Psoas muscle (tissue), 8 donors: ENCODE data around the gene TJP1. TPM values are rescaled to one million over a fixed set of nuclear protein-coding genes. Genes with fewer than 3 reads are reported as not detected.

Experiments
- ATAC-seq, 4 donors: fragments of 200-7000 bp; cut with Tn5 transposase; one replicate each; pipeline ENCODE4 v1.9.1; 2020; ENCODE audit warnings: moderate library complexity in 3 of 4, mild to moderate bottlenecking in 2 of 4
- DNase-seq, 2 donors: peaks; one replicate each; pipeline ENCODE4 v3.0.0-alpha.2; 2020
- H3K27ac ChIP-seq: fragments of 200-600 bp; one replicate; pipeline ENCODE4 v1.8.0; 2022
- H3K27me3 ChIP-seq, 3 donors: fragments of 200-600 bp in 1 of 3; one replicate each; pipeline versions ENCODE4 v1.6.1 to v1.8.0; 2013 to 2022; ENCODE audit warnings: low read length in 2 of 3, mild to moderate bottlenecking in 2 of 3, moderate library complexity in 1 of 3; ENCODE audit not compliant: insufficient read depth in 3 of 3
- H3K36me3 ChIP-seq, 2 donors: fragments of 200-600 bp in 1 of 2; one replicate each; pipeline versions ENCODE4 v1.6.1 to v1.8.0; 2013 to 2022; ENCODE audit warnings: low read depth in 1 of 2, mild to moderate bottlenecking in 1 of 2, moderate library complexity in 1 of 2; ENCODE audit not compliant: insufficient read depth in 1 of 2
- H3K4me1 ChIP-seq: fragments of 200-600 bp; one replicate; pipeline ENCODE4 v1.8.0; 2022
- H3K4me3 ChIP-seq: fragments of 200-600 bp; one replicate; pipeline ENCODE4 v1.8.0; 2022; ENCODE audit warnings: mild to moderate bottlenecking
- H3K9me3 ChIP-seq: fragments of 200-600 bp; one replicate; pipeline ENCODE4 v1.8.0; 2022
- WGBS, 3 donors: extraction: QIAGEN DNeasy Blood & Tissue Kit; methylation state at CpG; one replicate each; pipeline versions ENCODE4 v1.1.6 to v1.1.7; 2013; 5-methylcytosine and 5-hydroxymethylcytosine counted together
- intact Hi-C, 2 donors: fragments of 100-400 bp; cut with DNase I; formaldehyde crosslinking; loops; one replicate each; pipeline versions ENCODE4 v1.11.0 to v1.14.2; 2022
- polyA plus RNA-seq, 3 donors: library from polyadenylated mRNA; stranded (reverse); fragments of 200-250 nt; gene quantifications; one replicate each; pipeline ENCODE4 v1.2.3, GENCODE V29; 2013
- total RNA-seq, 4 donors: library from RNA; stranded (reverse); fragmentation: NEBNext Ultra II Directional in 2 of 4; extraction: Animal tissue kit (Norgen Biotek cat#: 25700) in 2 of 4; gene quantifications; one replicate each; pipeline versions ENCODE4 v1.2.1 to v1.2.4, GENCODE V29; 2021 to 2023
- TF ChIP-seq, protein P1 (sequence below): fragments of 200-600 bp; IDR thresholded peaks from one replicate; pipeline ENCODE4 v1.8.0; 2022; ENCODE audit warnings: antibody characterized with exemption
- donor health status: healthy with polysubstance abuse.
- donor health status: DM: no; HTN: no; CAD: no; lungs with moderate emphysema.
- donor health status: Bipolar disorder and iron deficiency.
- donor health status: healthy.
- donor health status: DM: yes; HTN: yes; CAD: no.
- donor health status: DM: no; HTN: no; CAD: no.
- donor health status: DM: no; HTN: no; CAD: no.
- donor health status: DM: yes; HTN: yes; CAD: no.

The TJP1 gene
- total and polyA plus RNA-seq, 7 donors, result 8.6 to 49.9 (median 32.6) TPM

DNA sequence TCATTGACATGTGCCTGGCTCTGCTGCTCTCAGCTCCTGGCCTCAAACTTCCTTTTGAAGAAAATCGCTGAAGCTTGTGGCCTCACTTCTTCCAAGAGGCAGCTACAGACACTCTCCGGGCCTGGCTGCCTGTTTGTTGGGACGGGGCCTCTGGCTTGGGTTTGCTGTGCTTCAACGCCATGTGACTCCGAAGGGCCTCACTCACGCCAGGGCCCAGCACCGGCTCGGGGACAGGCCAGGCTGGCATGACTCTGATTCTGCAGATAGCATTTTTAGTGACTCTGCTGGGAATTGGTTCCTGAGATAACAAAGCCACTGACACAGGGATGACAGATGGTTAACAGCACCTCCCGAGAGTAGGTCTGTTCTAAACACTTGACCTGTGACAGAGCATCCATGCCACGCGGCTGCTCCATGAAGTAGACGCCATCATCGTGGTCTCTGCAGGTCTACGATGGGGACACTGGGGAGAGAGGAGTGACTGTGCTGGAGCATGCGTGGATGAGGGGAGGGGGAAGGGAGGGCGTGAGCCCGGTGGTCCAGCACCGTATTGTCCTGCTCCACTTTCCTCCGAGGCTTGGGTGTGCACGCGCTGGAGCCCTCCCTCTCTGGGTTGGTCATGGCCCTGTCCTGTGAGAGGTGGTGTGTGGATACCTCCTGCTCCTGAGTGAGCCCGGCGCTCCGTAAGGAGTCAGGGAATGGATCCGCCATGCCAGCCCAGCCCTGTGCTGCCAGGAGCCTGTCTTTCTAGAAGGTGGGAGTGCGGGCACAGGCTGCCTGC lies 133.6 kb downstream of the TJP1 start:
- H3K4me3 ChIP-seq, result no peak overlapping the region
- no peak overlapping the region for H3K27ac ChIP-seq
- H3K4me1 ChIP-seq, result no peaks in the 10 kb centered on the region
- intact Hi-C loops, result no loop called here
- no peaks in the 10 kb centered on the region for H3K36me3 ChIP-seq
- TF ChIP-seq, protein P1, sequence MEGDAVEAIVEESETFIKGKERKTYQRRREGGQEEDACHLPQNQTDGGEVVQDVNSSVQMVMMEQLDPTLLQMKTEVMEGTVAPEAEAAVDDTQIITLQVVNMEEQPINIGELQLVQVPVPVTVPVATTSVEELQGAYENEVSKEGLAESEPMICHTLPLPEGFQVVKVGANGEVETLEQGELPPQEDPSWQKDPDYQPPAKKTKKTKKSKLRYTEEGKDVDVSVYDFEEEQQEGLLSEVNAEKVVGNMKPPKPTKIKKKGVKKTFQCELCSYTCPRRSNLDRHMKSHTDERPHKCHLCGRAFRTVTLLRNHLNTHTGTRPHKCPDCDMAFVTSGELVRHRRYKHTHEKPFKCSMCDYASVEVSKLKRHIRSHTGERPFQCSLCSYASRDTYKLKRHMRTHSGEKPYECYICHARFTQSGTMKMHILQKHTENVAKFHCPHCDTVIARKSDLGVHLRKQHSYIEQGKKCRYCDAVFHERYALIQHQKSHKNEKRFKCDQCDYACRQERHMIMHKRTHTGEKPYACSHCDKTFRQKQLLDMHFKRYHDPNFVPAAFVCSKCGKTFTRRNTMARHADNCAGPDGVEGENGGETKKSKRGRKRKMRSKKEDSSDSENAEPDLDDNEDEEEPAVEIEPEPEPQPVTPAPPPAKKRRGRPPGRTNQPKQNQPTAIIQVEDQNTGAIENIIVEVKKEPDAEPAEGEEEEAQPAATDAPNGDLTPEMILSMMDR, result no peak
- H3K27me3 ChIP-seq, result no peaks in the 10 kb centered on the region
- 80 to 87% (median 85%) methylated on average over 24 to 26 of the region's 26 CpGs for whole genome bisulfite sequencing, 3 donors
- peaks cover 2% of the 10 kb centered on the region for H3K9me3 ChIP-seq
- ATAC-seq, result no peak
- no peak for DNase-seq

DNA sequence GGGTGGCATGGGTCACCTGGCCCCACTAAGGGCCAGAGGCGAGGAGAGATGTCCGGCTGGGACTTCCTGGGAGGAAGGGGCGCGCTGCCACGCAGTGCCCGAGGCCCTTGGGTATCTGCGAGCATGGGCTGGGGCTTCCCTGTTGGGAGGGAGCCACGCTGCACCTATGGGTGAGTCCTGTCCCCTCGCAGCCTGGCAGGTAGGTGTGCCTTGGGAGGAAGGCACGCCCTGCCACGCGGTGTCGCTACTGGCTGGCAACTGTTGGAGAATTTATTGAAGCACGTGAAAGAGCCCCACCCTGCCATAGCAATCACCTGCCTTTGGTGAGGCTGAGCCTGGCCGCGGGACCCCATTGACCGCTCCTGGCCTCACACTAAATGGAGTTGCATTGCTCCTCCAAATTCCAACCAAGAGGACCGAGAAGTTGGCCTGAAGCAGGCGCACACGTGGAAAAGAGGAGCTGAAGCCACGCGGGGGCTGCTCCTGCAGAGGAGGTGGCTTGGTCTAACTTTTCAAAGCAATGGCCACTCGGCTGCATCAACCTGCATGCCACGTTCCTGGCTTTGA lies 134.2 kb downstream of the TJP1 start:
- Histone ChIP-seq H3K4me3 (no peak overlapping the region), H3K36me3 (no peaks in the 10 kb centered on the region), H3K27me3 (no peaks in the 10 kb centered on the region), H3K4me1 (no peaks in the 10 kb centered on the region), H3K27ac (no peak overlapping the region), H3K9me3 (no peaks in the 10 kb centered on the region)
- 78 to 85% (median 85%) methylated on average over 24 of the region's 24 CpGs for WGBS, 3 donors
- intact Hi-C loops, result no loop called here
- ATAC-seq, result no peak
- no peak for DNase-seq
- TF ChIP-seq, protein P1, result no peak

DNA sequence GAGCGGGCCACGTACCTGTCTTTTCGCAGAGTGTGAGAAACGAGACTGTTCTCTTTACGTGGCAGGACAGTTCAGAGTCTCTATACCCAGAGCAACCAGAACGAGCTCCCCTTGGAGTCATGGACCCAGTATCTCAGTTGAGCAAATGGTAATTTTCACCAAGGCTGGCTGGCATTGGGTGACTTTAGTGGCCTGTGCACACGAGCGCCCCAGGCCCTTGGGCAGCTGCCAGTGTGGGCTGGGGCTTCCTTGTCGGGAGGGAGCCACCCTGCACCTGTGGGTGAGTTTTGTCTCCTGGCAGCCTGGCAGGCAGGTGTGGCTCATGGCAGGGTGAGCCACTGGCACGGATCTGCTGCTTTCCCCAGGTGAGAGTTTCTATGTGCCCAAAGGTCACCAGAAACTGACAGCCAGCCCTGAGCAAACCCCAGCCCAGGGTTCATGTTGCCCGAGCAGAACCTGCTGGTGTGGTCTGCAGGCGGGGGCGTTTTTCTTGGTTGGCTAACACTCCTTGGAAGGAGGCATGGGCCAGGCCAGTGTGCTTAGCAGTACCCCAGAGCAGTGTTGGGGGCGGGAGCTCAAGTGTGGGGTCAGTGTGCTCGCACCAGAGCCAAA lies 135.0 kb downstream of the TJP1 start:
- TF ChIP-seq, protein P1, result no peak
- DNase-seq (no peak), ATAC-seq (no peak)
- intact Hi-C loops, result no loop called here
- no peak overlapping the region for H3K4me3 ChIP-seq
- no peaks in the 10 kb centered on the region for H3K9me3 ChIP-seq
- H3K27ac ChIP-seq, result no peak overlapping the region
- H3K4me1 ChIP-seq, result no peaks in the 10 kb centered on the region
- WGBS, 3 donors, result 77 to 82% (median 79%) methylated on average over 15 of the region's 15 CpGs
- no peaks in the 10 kb centered on the region for H3K36me3 ChIP-seq
- no peaks in the 10 kb centered on the region for H3K27me3 ChIP-seq

DNA sequence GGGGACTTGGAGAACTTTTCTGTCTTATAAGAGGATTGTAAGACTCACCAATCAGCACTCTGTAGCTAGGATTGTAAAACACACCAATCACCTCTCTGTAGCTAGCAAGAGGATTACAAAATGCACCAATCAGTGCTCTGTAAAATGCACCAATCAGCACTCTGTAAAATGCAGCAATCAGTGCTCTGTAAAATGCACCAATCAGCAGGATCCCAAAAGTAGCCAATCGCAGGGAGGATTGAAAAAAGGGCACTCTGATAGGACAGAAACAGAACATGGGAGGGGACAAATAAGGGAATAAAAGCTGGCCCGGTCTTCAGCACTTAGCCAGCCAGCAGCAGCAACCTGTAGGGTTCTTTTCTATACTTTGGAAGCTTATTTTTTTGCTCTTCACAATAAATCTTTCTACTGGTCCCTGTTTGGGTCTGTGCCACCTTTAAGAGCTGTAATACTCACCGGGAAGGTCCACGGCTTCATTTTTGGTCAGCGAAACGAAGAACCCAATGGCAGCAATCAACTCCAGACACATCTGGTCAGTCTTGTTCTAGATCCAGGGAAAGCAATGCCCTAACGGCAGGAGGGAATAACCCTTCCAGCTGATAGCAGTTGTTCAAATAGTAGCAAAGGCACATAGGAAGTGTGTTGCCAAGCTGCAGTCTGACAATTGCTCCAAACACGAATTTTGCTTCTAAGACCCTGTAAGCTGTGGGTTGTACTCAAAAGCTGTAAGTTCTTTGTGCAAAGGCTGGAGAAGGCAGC lies 135.6 kb downstream of the TJP1 start:
- WGBS, 3 donors, result 57 to 69% (median 59%) methylated on average over 8 of the region's 8 CpGs
- no peak overlapping the region for H3K27ac ChIP-seq
- TF ChIP-seq, protein P1, result no peak
- no peaks in the 10 kb centered on the region for H3K36me3 ChIP-seq
- no peak for ATAC-seq
- H3K4me3 ChIP-seq, result no peak overlapping the region
- DNase-seq, result no peak
- no peaks in the 10 kb centered on the region for H3K4me1 ChIP-seq
- intact Hi-C loops, result no loop called here
- H3K9me3 ChIP-seq, result no peaks in the 10 kb centered on the region
- H3K27me3 ChIP-seq, result no peaks in the 10 kb centered on the region
